Hindlimb muscle (tissue), 1 donor: Measurements from ENCODE around the gene CIAO1. TPM values are rescaled to one million over a fixed set of nuclear protein-coding genes. Genes with fewer than 3 reads are reported as not detected.

ENCODE experiments used
- polyA plus RNA-seq: library from polyadenylated mRNA; unstranded; fragments of 120-200 nt; gene quantifications from one replicate; pipeline ENCODE4 v1.2.1, GENCODE V29; 2013; ENCODE audit not compliant: insufficient read length

CIAO1 gene
- polyA plus RNA-seq, 1 donor = 43.5 TPM

Other genes with a start within 250 kb of the CIAO1 start
- 4.2 TPM for gene GPAT2, start 231.3 kb upstream of the CIAO1 start, polyA plus RNA-seq
- gene ADRA2B, start 149.7 kb upstream of the CIAO1 start, polyA plus RNA-seq = 2.7 TPM
- not detected for gene ASTL, start 127.7 kb upstream of the CIAO1 start, polyA plus RNA-seq
- gene DUSP2, start 120.8 kb upstream of the CIAO1 start, polyA plus RNA-seq = 3.6 TPM
- 123 TPM for gene STARD7, start 57.4 kb upstream of the CIAO1 start, polyA plus RNA-seq
- gene TMEM127, start 228 bp upstream of the CIAO1 start, polyA plus RNA-seq = 31.1 TPM
- gene SNRNP200, start 39.3 kb downstream of the CIAO1 start, polyA plus RNA-seq = 100 TPM
- 3.5 TPM for gene ITPRIPL1, start 59.1 kb downstream of the CIAO1 start, polyA plus RNA-seq
- 7.1 TPM for gene NCAPH, start 69.5 kb downstream of the CIAO1 start, polyA plus RNA-seq
- 0.22 TPM for gene NEURL3, start 239.1 kb downstream of the CIAO1 start, polyA plus RNA-seq